Stimulated activated CD4-positive, alpha-beta T cell treated with anti-CD3 and anti-CD28 coated beads, Interleukin-2, amount 100 ng/mL, for 48 hours (primary cell): ENCODE results near the gene TP53TG5.

Experiments
- DNase-seq, 2 donors: peaks; one replicate each; pipeline ENCODE4 v3.0.0-alpha.2; 2020

TP53TG5 gene

DNA sequence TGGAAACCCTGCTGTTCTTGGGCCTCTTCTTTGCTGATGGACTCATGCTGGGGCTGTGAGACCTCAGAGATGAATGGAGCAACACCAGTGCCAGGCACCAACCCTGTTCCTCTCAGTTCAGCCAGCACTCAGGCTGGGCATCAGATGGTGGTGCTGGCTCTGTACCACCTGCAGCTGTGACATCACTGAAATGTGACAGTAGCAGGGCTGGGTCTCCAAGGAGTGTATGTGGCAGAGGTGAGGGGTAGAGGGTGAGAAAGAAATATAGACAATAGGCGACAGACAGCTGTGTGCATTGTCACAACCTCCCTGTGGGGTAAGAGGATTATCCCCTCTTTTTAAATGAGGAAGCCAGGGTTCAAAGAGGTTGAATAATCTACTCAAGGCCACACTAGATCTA lies at the start of gene TP53TG5:
Gene TP53TG5 (minus strand): TSS at position 135 of the 400 bp plus-strand sequence. CDS start 89 bp downstream, at position 46.
- no peak for DNase-seq

DNA sequence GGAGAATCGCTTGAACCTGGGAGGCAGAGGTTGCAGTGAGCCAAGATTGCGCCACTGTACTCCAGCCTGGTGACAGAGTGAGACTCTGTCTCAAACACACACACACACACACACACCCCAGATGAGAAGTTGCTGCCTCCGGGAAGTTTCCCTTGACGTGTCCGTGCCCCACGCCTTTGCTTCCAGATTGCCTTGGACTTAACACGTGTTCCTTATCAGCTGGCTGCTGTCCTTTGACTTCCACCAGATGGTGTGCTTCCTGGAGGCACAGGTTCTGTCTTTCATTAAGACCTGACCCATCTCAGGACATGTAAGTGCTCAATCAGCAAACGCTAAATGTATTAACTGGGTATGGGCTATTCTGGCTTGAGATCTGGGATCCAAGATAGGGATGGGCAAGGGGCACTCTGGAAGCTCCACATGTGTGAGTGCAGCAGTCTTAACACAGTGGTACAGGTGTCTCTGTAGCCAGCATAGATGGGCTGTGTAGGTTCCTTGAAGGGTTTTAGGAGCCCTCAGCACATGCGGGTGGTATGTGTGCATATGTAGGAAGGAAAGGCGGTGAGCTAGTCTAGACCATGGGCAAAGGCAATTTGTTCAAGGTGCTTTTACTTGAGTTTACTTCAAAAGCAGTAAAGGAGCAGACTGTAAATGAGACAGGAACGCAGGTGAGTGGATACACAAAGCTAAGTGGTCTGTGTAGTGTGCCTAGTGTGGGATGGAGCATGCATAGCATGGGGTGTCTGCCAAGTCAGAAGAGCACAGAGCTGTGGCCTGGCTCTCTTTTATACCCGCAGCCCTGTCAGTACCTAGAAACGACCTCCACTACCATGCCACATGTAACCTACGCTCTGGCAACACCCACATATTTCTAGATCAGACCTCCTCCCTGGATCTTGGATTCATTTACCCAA lies 49.4 kb upstream of the TP53TG5 start:
- DNase-seq: no peak

DNA sequence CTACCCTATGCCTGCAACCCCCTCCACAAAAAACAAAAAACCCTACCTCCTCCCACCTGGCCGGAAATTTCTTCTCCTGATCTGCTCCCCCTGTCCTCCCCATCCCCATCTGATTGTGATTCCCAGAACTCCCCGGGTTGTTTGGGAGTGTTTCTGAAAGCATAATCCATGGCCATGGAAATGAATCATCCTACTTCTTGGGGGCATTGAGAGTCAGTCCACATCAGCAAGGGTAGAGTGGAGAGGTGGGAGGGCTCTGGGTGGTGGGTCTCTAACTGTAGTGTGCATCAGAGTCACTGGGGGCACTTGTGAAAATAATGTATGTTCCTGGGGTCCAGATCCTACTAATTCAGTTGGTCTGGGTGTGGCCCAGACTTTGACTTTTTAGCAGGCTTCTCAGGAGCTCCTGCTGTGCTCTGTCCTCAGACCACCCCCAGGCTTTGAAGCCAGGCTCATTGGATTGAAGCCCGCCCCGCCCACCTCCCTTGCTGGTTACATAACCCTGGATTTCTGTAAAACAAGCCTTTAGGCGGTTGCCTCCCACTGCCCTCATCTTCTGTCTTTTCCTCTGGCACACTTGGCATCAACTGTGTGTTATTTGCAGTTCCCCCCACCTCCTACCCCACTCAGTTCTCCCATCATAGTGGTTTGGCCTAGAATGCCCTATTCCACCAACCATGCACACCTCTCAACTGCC lies 48.3 kb upstream of the TP53TG5 start:
- no peak for DNase-seq

DNA sequence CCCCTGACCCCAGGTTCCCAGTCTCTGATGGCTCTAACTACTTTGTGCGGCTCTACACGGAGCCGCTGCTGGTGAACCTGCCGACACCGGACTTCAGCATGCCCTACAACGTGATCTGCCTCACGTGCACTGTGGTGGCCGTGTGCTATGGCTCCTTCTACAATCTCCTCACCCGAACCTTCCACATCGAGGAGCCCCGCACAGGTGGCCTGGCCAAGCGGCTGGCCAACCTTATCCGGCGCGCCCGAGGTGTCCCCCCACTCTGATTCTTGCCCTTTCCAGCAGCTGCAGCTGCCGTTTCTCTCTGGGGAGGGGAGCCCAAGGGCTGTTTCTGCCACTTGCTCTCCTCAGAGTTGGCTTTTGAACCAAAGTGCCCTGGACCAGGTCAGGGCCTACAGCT lies 47.4 kb upstream of the TP53TG5 start:
- no peak for DNase-seq

DNA sequence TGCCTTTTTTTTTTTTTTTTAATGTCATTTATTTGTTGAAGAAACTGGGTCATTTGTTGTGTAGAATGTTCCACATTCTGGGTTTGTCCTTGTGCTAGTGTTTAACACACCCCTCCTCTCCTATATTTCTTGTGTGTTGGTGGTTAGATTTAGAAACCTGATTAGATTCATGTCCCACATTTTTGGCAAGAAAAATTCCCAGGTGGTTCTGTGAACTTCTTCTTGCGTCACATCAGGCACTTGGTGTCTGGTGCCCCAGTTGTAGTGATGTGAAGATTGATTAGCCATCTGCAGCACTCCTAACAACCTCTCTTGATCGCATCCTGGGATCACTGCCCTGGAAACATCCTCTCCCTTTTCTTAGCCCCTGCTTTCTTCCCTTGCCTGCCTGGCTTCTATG lies 45.6 kb upstream of the TP53TG5 start:
- DNase-seq: no peak

DNA sequence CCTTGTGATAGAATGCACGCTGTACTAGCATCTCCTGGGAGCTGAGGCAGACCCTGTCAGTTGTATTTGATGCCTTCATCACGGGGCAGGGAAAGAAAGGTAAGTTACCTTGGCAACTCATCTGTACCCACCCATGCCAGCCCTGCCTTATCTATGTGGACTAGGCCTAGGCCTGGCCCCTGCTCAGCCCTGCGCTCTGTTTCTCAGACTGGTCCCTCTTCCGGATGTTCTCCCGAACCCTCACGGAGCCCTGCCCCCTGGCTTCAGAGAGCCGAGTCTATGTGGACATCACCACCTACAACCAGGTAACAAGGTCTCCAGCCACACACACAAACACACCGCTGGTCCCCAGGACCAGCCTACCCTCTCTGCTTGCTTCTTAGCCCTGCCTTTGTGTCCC lies 42.0 kb upstream of the TP53TG5 start:
- no peak for DNase-seq

- no peak for DNase-seq
Measured at GRCh38 chr20:45419188-45420091, 41.3 kb upstream of the TP53TG5 start.

DNA sequence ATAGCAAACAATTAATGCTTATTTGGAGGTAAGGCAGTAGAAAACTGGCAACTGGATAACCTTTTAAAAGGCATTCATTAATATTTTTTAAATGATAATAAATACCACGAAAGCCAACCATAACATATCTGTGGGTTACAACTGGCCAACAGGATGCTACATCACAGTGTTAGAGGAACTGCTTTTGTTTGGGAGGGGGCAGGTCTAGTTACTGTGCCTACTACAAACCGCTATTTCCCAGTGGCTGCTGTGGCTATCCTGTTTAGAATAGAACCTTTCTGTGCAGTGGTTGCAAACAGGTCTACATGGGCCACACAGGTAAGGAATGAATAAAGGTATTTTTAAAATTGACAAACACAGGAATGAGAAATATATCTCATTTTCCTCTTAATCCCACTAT lies 38.8 kb upstream of the TP53TG5 start:
- no peak for DNase-seq

DNA sequence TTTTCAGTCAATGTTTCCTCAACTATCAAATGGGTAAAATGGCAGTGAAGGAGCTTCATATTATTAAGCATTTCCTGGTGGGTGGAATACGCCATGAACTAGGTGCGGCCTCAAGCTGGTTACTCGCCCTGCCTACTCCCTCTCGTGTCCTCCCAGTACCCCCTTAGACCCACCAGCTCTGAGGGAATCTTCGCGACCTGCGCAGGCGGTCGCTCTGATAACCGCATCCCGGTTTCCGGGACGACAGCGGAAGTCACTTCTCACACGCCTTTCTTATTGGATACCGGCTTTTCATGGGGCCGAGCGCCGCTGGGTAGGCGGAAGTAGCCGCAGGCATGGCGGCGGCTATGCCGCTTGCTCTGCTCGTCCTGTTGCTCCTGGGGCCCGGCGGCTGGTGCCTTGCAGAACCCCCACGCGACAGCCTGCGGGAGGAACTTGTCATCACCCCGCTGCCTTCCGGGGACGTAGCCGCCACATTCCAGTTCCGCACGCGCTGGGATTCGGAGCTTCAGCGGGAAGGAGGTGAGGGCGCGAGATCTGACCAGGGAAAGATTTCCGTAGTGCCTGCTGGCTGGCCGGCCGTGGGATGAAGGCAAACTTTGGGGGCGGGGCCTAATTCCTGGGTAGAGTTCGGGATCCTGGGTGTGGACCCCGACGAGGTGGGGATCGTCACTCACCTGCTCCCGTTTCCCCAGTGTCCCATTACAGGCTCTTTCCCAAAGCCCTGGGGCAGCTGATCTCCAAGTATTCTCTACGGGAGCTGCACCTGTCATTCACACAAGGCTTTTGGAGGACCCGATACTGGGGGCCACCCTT lies 37.9 kb upstream of the TP53TG5 start, which contains the start of gene PIGT:
Gene PIGT (plus strand): TSS at position 320 of the 816 bp plus-strand sequence. CDS start 16 bp downstream, at position 336.
- DNase-seq: peak; percentile 73 to 81

GRCh38 chr20:45413479-45413878 lies 35.4 kb upstream of the TP53TG5 start:
- no peak for DNase-seq

GRCh38 chr20:45412653-45413052 lies 34.5 kb upstream of the TP53TG5 start:
- DNase-seq: no peak

DNA sequence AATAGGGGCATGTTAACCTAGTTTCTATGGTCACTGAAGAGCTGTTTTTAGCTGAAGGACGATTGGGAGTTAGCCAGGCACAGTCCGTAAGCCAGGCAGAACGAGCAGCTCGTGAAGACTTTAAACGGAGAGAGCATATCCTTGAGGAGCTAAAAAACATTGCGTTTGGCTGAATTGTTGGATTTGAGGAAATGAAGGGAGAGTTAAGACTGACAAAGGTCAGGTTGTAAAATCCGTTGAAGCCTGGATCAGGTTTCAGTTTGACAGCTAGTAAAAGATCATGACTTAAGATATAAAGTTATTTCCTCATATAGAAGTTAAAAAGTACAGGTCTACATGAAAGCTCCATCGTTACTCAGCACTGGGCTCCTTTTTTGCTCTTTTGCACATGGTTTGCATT lies 32.8 kb upstream of the TP53TG5 start:
- DNase-seq: no peak

- no peak for DNase-seq
Measured at GRCh38 chr20:45409521-45410272, 31.6 kb upstream of the TP53TG5 start.

DNA sequence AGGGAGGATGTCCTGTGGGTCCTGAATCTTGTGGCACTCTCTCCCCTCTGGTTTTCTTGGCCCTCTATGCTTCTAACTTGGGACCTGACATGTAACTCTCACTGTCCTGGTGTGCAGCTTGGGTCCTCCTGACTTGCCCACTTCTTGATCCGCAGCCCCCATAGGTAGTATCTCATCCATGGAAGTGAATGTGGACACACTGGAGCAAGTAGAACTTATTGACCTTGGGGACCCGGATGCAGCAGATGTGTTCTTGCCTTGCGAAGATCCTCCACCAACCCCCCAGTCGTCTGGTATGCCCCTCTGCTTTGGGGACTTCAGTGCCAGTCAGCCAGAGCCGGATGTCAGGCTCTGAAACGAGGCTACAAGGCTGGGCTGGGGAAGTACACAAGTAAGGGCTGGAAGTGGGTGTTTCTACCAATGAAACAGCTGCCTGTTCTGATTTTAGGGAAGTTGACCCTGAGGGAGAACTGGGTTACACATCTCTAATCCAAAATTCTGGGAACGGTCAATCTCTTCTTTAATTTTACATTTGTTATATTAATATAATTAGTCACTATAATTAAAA lies 30.6 kb upstream of the TP53TG5 start:
- DNase-seq: no peak

GRCh38 chr20:45407783-45408645 lies 29.9 kb upstream of the TP53TG5 start, which contains the start of gene DBNDD2:
DBNDD2 (plus strand) TSS chr20:45408289; CDS start chr20:45408468, 179 bp downstream.
- DNase-seq: no peak

GRCh38 chr20:45407067-45407745 lies 29.1 kb upstream of the TP53TG5 start:
- no peak for DNase-seq

DNA sequence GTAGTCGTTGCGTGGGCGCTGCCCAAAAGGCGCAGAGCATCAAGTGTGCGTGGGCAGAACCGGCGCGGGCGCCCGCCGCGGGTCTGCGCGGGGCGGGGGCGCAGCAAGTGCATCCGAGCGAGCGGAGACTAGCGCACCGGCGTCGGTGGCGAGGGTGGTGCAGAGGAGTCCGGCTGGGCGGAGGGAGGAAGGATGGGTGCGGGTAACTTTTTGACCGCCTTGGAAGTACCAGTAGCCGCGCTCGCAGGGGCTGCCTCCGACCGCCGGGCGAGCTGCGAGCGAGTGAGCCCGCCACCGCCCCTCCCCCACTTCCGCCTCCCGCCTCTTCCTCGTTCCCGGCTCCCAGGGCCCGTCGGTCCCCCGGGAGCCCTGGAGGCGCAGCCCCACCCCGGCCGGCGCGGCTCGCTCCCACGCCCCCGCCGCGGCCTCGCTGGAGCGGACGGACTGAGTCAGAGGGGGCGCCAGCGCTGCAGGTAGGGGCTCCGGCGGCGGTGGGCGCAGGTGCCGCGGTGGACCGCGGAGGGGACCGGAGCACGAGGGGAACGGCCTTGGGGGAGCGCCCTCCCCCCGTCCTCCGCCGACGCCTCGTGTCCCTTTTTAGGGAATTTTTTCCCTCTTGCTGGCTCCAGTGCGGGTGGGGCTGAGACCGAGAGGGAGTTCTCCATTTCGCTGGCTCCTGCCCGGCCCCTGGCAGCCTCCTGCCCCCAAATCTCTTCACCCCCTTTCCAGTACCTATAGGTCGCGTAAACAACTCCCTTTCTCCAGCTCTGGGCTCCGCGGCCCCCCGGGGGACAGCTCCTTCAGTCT lies 28.3 kb upstream of the TP53TG5 start:
- DNase-seq: peak in 1 of 2 donors; percentile 46

DNA sequence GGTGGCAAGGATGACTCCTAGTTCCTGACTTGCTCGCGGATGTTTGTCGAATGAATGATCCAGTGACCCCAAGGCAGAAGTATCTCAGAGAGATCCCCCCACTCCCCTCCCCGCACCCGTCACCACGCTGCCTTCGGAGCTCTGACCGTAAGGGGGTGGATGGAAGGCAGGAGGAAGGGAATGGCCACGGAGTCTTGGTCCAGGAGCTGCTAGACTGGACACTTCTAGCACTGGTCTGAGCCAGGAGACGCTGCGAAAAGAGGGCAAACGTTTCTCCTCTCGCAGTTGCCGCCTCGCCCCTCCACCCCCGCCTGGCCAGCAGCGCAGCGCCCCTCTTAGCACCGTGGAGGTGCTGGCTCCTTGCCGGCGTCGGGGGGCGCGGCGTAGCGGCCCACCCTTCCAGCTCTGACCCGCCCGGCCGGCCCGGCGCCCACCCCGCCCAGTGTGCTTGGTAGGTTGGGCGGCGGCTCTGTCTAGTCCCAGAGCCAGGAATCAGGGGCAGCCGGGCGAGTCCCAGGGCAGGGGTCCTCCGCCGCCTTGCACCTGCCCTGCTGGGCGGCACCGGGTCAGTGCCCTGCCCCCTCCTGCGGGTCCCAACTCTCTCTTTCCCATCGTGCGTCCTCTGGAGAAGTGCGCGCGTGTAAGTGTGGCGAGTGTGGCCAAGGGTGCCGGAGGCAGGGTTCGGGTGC lies 27.6 kb upstream of the TP53TG5 start:
- no peak for DNase-seq
